DOHH2 (cell line): ENCODE measurements around the gene DDX17.

Experiments
- CTCF ChIP-seq: fragments of 200-600 bp; sonication (generic); IDR thresholded peaks from one replicate; pipeline ENCODE4 v1.5.1; 2014; ENCODE audit warnings: antibody characterized with exemption, mild to moderate bottlenecking, low read depth, low read length; ENCODE audit not compliant: poor library complexity, severe bottlenecking
- EZH2phosphoT487 ChIP-seq: fragments of 200-600 bp; sonication (generic); IDR thresholded peaks from 2 replicates; pipeline ENCODE4 v1.6.1; 2017; ENCODE audit warnings: borderline replicate concordance, mild to moderate bottlenecking, antibody characterized with exemption, low read length, moderate library complexity, mixed read lengths

GRCh38 chr22:38490915-38491314, 15.2 kb downstream of the DDX17 start:
- no peak for TF ChIP-seq CTCF
- no peak for TF ChIP-seq EZH2phosphoT487
